Measurements from ENCODE around the gene PSIP1.

GRCh38 chr9:15469406-15469805 is 41.4 kb downstream of the PSIP1 start:
- TF ChIP-seq CTCF (IDR thresholded peaks at IDR 0.05; ENCODE audit: low read depth, low read length) (no peak), POLR2A (IDR thresholded peaks at IDR 0.05; ENCODE audit: extremely low read depth, insufficient read length) (no peak), MYC (IDR thresholded peaks at IDR 0.05; ENCODE audit: low read depth, low read length) (no peak), MAX (IDR thresholded peaks at IDR 0.05; ENCODE audit: low read depth, low read length) (no peak)
